K562 (cell line): ENCODE results near the gene VWA3B. TPM values are rescaled to one million over a fixed set of nuclear protein-coding genes. Genes with fewer than 3 reads are reported as not detected.

Source experiments
- ATAC-seq: fragments of 200-7000 bp; cut with Tn5 transposase; 3 replicates; pipeline ENCODE4 v1.9.1; 2020; ENCODE audit warnings: moderate library complexity
- BruUV-seq: library from RNA; stranded (reverse); fragments of 400-500 nt; replicated peaks from 2 replicates; lab custom pipeline; 2021; lab: Mats Ljungman, UMichigan
- CTCF ChIA-PET: fragments of 300-600 bp; formaldehyde crosslinking; extraction: SDS; loops from one replicate; lab custom pipeline; 2021; ENCODE audit warnings: low intra/inter-chr PET ratio; lab: Yijun Ruan, JAX
- POLR2A ChIA-PET: fragments of 300-600, 350-650 bp; sonication (Branson Sonifier 250); formaldehyde crosslinking; extraction: SDS; loops from one replicate; lab custom pipeline; 2021; ENCODE audit warnings: antibody characterized with exemption, inconsistent platforms; lab: Yijun Ruan, JAX
- DNase-seq, 4 experiments: peaks; one replicate each; pipeline versions ENCODE4 v3.0.0 to v3.0.0-alpha.2; 2011 to 2018; ENCODE audit warnings: low spot score in 3 of 4, mixed read lengths in 3 of 4; ENCODE audit errors: extremely low read depth in 1 of 4
- FAIRE-seq: peaks from 2 replicates; lab custom pipeline; 2011; peaks lifted over from hg19 to GRCh38; lab: Jason Lieb, UNC
- H2AFZ ChIP-seq: 2 replicates; pipeline ENCODE4 v1.6.0; 2011; ENCODE audit warnings: low read depth, low read length, control low read depth, inconsistent platforms
- H3K27ac ChIP-seq: fragments of 200-600 bp; 3 replicates; pipeline ENCODE4 v1.8.0; 2011; ENCODE audit warnings: low read depth, mild to moderate bottlenecking, control low read depth, inconsistent platforms, low read length, moderate library complexity, mixed read lengths; ENCODE audit errors: extremely low read depth
- H3K27me3 ChIP-seq, 2 experiments: fragments of 300-600 bp in 1 of 2; 2 replicates in 1 of 2; 3 replicates in 1 of 2; pipeline versions ENCODE4 v1.6.0 to v1.8.0; 2011; ENCODE audit warnings: inconsistent platforms in 2 of 2, low read length in 2 of 2, mild to moderate bottlenecking in 1 of 2, mixed read lengths in 1 of 2, moderate library complexity in 1 of 2; ENCODE audit not compliant: control insufficient read depth in 2 of 2, insufficient read depth in 2 of 2
- H3K36me3 ChIP-seq: fragments of 300-600 bp; 3 replicates; pipeline ENCODE4 v1.8.0; 2011; ENCODE audit warnings: mild to moderate bottlenecking, low read length, inconsistent platforms; ENCODE audit not compliant: control insufficient read depth, insufficient read depth
- H3K4me1 ChIP-seq, 2 experiments: fragments of 200-600 bp in 1 of 2; replicated peaks in 1 of 2; 2 replicates in 1 of 2; 3 replicates in 1 of 2; pipeline versions ENCODE4 v1.5.1 to v1.8.0; 2011; ENCODE audit warnings: inconsistent platforms in 2 of 2, low read length in 2 of 2, mild to moderate bottlenecking in 1 of 2, mixed read lengths in 1 of 2, moderate library complexity in 1 of 2; ENCODE audit not compliant: control insufficient read depth in 2 of 2, insufficient read depth in 2 of 2
- H3K4me2 ChIP-seq: 2 replicates; pipeline ENCODE4 v1.6.1; 2011; ENCODE audit warnings: low read length, control low read depth, inconsistent platforms, mixed read lengths; ENCODE audit not compliant: insufficient read depth
- H3K4me3 ChIP-seq: fragments of 200-600 bp; sonication (generic), shearing (Covaris generic); 2 replicates; pipeline ENCODE4 v1.5.1; 2016; ENCODE audit warnings: control low read depth, inconsistent platforms
- H3K79me2 ChIP-seq: fragments of 200-600 bp; 3 replicates; pipeline ENCODE4 v1.8.0; 2011; ENCODE audit warnings: low read length, inconsistent platforms; ENCODE audit not compliant: control insufficient read depth, insufficient read depth
- H3K9ac ChIP-seq, 2 experiments: 2 replicates each; pipeline versions ENCODE4 v1.6.0 to v1.6.1; 2011; ENCODE audit warnings: low read depth in 2 of 2, low read length in 2 of 2, control low read depth in 1 of 2, inconsistent platforms in 1 of 2, mild to moderate bottlenecking in 1 of 2, mixed read lengths in 1 of 2; ENCODE audit not compliant: insufficient read depth in 1 of 2
- H3K9me1 ChIP-seq: one replicate; pipeline ENCODE4 v1.6.0; 2011; ENCODE audit warnings: inconsistent platforms, mild to moderate bottlenecking, low read length, moderate library complexity; ENCODE audit not compliant: control insufficient read depth, insufficient read depth
- H3K9me3 ChIP-seq: replicated peaks from 2 replicates; pipeline ENCODE4 v1.5.1; 2011; ENCODE audit warnings: low read depth, low read length, inconsistent platforms; ENCODE audit not compliant: control insufficient read depth, insufficient read depth
- H4K20me1 ChIP-seq: replicated peaks from 2 replicates; pipeline ENCODE4 v1.6.1; 2011; ENCODE audit warnings: low read length, inconsistent platforms, mixed read lengths; ENCODE audit not compliant: control insufficient read depth, insufficient read depth
- CBX1 ChIP-seq: sonication (generic); IDR thresholded peaks from 2 replicates; pipeline ENCODE4 v1.6.1; 2016; ENCODE audit warnings: antibody characterized with exemption, low read depth, mild to moderate bottlenecking
- GABPA ChIP-seq: fragments of 200-800 bp; sonication (Bioruptor generic); conservative IDR thresholded peaks from 2 replicates; pipeline ENCODE4 v1.6.1; 2016; ENCODE audit warnings: low read depth, missing genetic modification characterization, missing compliant biosample characterization
- PRMT5 ChIP-seq: sonication (generic); formaldehyde crosslinking; IDR thresholded peaks from 2 replicates; pipeline ENCODE4 v1.5.0; 2020; ENCODE audit warnings: missing genetic modification reagents
- TAF1 ChIP-seq: IDR thresholded peaks from 2 replicates; pipeline ENCODE4 v1.6.1; 2011; ENCODE audit warnings: mild to moderate bottlenecking, low read length, moderate library complexity; ENCODE audit not compliant: insufficient read depth, control insufficient read depth, severe bottlenecking; ENCODE audit errors: extremely low read depth
- TRIM28 ChIP-seq: fragments of 450-650 bp; IDR thresholded peaks from 2 replicates; pipeline ENCODE4 v1.6.1; 2017
- ZBTB8A ChIP-seq: fragments of 450-650 bp; IDR thresholded peaks from 2 replicates; pipeline ENCODE4 v1.6.1; 2018; ENCODE audit warnings: mild to moderate bottlenecking, moderate library complexity; ENCODE audit not compliant: partially characterized antibody
- ZNF57 ChIP-seq: fragments of 450-650 bp; formaldehyde crosslinking; IDR thresholded peaks from 2 replicates; pipeline ENCODE4 v1.4.0; 2020; ENCODE audit warnings: mild to moderate bottlenecking, moderate library complexity
- WGBS: fragments of 100-300 bp; shearing (Covaris generic); methylation state at CpG from one replicate; pipeline ENCODE4 v1.1.6; 2016; ENCODE audit warnings: low coverage, mixed read lengths; ENCODE audit not compliant: insufficient coverage; ENCODE audit errors: missing lambda C conversion rate; 5-methylcytosine and 5-hydroxymethylcytosine counted together
- in situ Hi-C: fragments of 300-500 bp; cut with MboI; formaldehyde crosslinking; loops from 4 replicates; pipeline ENCODE4 v1.15.0; 2018; ENCODE audit warnings: inconsistent platforms, mixed read lengths
- intact Hi-C: fragments of 100-400 bp; cut with micrococcal nuclease; formaldehyde crosslinking; loops from 2 replicates; pipeline ENCODE4 v1.14.2; 2022
- polyA plus RNA-seq, 8 experiments: library from polyadenylated mRNA; depleted of rRNA in 4 of 8; stranded (reverse) in 5 of 8; unstranded in 3 of 8; fragments of >200 nt; fragmentation: Nextera tagmentation in 2 of 8; fragmentation: Illumina TruSeq in 1 of 8; extraction: Ambion mirVana in 2 of 8; extraction: Trizol in 1 of 8; gene quantifications; 2 replicates each; pipeline versions ENCODE4 v1.2.1 to v1.2.3, GENCODE V29; 2011 to 2014; ENCODE audit warnings: inconsistent platforms in 1 of 8, missing spikeins in 1 of 8
- total RNA-seq, 7 experiments: library from RNA; depleted of rRNA in 6 of 7; stranded (reverse); fragments of >200 nt in 6 of 7; fragmentation: Illumina TruSeq in 2 of 7; extraction: Trizol in 2 of 7; gene quantifications; 2 replicates each; pipeline versions ENCODE4 v1.2.1 to v1.2.3, GENCODE V29; 2011 to 2021; ENCODE audit warnings: low replicate concordance in 1 of 7
- TF ChIP-seq, protein P1 (sequence below): fragments of 450-650 bp; IDR thresholded peaks from 2 replicates; pipeline ENCODE4 v1.6.1; 2016; ENCODE audit warnings: mild to moderate bottlenecking, moderate library complexity
- TF ChIP-seq, protein P2 (sequence below): sonication (generic); formaldehyde crosslinking; IDR thresholded peaks from 2 replicates; pipeline ENCODE4 v1.8.0; 2022; ENCODE audit warnings: missing genetic modification reagents, mild to moderate bottlenecking, moderate library complexity, borderline replicate concordance

VWA3B gene
- total and polyA plus RNA-seq, 9 of the 15 experiments (the other 6 are each of a cell fraction or from before 2014, with no cell fraction given) = not detected

DNA sequence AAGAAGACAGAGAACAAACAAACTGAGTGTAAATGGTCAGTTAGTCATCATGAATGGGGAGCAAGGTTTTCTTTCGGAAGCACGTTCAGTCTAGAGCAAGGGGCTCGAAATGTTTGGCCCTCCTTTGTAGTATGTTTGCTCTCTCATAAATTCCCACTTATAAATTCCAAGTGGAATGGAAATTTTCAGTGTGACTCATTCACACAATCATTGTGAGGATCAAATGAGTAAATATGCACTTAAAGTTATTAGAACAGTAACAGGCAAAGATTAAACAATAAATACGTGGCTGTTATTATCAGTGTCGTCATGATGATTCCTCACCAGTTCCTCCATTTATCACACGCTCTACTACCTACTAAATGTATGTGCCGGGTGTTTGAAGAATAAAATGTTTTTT lies 269.8 kb downstream of the VWA3B start:
- intact Hi-C loops = no loop called here
- FAIRE-seq (no peak), ATAC-seq (no peak), DNase-seq (no peak)
- POLR2A ChIA-PET = no interaction called here
- under 1% methylated on average over 7 of the region's 7 CpGs for WGBS
- Histone ChIP-seq H3K27ac (no peak overlapping the region), H3K4me2 (no peak overlapping the region), H3K4me3 (no peak overlapping the region), H3K9ac (no peak overlapping the region), H2AFZ (no peak overlapping the region), H3K4me1 (no peaks in the 10 kb centered on the region), H3K79me2 (no peaks in the 10 kb centered on the region), H3K27me3 (no peaks in the 10 kb centered on the region; a peak in 2 of 5 replicates), H3K9me3 (no peaks in the 10 kb centered on the region; the same call in 1 of the 2 replicates), H3K9me1 (no peaks in the 10 kb centered on the region), H3K36me3 (no peaks in the 10 kb centered on the region), H4K20me1 (no peaks in the 10 kb centered on the region)
- BruUV-seq = no TSS peak
- in situ Hi-C loops = no loop called here
- CTCF ChIA-PET = no interaction called here
- TF ChIP-seq PRMT5 (CRISPR knock-in tag) (no peak), ZBTB8A (no peak), CBX1 (no peak), TRIM28 (no peak), TAF1 (no peak), GABPA (no peak), ZNF57 (CRISPR knock-in tag) (no peak)
- TF ChIP-seq, protein P1, sequence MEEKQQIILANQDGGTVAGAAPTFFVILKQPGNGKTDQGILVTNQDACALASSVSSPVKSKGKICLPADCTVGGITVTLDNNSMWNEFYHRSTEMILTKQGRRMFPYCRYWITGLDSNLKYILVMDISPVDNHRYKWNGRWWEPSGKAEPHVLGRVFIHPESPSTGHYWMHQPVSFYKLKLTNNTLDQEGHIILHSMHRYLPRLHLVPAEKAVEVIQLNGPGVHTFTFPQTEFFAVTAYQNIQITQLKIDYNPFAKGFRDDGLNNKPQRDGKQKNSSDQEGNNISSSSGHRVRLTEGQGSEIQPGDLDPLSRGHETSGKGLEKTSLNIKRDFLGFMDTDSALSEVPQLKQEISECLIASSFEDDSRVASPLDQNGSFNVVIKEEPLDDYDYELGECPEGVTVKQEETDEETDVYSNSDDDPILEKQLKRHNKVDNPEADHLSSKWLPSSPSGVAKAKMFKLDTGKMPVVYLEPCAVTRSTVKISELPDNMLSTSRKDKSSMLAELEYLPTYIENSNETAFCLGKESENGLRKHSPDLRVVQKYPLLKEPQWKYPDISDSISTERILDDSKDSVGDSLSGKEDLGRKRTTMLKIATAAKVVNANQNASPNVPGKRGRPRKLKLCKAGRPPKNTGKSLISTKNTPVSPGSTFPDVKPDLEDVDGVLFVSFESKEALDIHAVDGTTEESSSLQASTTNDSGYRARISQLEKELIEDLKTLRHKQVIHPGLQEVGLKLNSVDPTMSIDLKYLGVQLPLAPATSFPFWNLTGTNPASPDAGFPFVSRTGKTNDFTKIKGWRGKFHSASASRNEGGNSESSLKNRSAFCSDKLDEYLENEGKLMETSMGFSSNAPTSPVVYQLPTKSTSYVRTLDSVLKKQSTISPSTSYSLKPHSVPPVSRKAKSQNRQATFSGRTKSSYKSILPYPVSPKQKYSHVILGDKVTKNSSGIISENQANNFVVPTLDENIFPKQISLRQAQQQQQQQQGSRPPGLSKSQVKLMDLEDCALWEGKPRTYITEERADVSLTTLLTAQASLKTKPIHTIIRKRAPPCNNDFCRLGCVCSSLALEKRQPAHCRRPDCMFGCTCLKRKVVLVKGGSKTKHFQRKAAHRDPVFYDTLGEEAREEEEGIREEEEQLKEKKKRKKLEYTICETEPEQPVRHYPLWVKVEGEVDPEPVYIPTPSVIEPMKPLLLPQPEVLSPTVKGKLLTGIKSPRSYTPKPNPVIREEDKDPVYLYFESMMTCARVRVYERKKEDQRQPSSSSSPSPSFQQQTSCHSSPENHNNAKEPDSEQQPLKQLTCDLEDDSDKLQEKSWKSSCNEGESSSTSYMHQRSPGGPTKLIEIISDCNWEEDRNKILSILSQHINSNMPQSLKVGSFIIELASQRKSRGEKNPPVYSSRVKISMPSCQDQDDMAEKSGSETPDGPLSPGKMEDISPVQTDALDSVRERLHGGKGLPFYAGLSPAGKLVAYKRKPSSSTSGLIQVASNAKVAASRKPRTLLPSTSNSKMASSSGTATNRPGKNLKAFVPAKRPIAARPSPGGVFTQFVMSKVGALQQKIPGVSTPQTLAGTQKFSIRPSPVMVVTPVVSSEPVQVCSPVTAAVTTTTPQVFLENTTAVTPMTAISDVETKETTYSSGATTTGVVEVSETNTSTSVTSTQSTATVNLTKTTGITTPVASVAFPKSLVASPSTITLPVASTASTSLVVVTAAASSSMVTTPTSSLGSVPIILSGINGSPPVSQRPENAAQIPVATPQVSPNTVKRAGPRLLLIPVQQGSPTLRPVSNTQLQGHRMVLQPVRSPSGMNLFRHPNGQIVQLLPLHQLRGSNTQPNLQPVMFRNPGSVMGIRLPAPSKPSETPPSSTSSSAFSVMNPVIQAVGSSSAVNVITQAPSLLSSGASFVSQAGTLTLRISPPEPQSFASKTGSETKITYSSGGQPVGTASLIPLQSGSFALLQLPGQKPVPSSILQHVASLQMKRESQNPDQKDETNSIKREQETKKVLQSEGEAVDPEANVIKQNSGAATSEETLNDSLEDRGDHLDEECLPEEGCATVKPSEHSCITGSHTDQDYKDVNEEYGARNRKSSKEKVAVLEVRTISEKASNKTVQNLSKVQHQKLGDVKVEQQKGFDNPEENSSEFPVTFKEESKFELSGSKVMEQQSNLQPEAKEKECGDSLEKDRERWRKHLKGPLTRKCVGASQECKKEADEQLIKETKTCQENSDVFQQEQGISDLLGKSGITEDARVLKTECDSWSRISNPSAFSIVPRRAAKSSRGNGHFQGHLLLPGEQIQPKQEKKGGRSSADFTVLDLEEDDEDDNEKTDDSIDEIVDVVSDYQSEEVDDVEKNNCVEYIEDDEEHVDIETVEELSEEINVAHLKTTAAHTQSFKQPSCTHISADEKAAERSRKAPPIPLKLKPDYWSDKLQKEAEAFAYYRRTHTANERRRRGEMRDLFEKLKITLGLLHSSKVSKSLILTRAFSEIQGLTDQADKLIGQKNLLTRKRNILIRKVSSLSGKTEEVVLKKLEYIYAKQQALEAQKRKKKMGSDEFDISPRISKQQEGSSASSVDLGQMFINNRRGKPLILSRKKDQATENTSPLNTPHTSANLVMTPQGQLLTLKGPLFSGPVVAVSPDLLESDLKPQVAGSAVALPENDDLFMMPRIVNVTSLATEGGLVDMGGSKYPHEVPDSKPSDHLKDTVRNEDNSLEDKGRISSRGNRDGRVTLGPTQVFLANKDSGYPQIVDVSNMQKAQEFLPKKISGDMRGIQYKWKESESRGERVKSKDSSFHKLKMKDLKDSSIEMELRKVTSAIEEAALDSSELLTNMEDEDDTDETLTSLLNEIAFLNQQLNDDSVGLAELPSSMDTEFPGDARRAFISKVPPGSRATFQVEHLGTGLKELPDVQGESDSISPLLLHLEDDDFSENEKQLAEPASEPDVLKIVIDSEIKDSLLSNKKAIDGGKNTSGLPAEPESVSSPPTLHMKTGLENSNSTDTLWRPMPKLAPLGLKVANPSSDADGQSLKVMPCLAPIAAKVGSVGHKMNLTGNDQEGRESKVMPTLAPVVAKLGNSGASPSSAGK = no peak
- TF ChIP-seq, protein P2, sequence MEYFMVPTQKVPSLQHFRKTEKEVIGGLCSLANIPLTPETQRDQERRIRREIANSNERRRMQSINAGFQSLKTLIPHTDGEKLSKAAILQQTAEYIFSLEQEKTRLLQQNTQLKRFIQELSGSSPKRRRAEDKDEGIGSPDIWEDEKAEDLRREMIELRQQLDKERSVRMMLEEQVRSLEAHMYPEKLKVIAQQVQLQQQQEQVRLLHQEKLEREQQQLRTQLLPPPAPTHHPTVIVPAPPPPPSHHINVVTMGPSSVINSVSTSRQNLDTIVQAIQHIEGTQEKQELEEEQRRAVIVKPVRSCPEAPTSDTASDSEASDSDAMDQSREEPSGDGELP (CRISPR knock-in tag) = no peak
